Endothelial cell of umbilical vein (primary cell): Measurements from ENCODE around the gene GFAP. TPM values are rescaled to one million over a fixed set of nuclear protein-coding genes. Genes with fewer than 3 reads are reported as not detected.

ENCODE experiments used
- BruUV-seq: library from RNA; stranded (reverse); fragments of 400-500 nt; replicated peaks from 2 replicates; lab custom pipeline; 2021; lab: Mats Ljungman, UMichigan
- CTCF ChIA-PET: fragments of 300-600, 350-600 bp; sonication (Branson Sonifier 250); formaldehyde crosslinking; loops from one replicate; lab custom pipeline; 2021; ENCODE audit warnings: antibody characterized with exemption, inconsistent platforms; lab: Charles Lee
- POLR2A ChIA-PET: fragments of 300-600, 350-600 bp; sonication (Branson Sonifier 250); formaldehyde crosslinking; loops from one replicate; lab custom pipeline; 2021; ENCODE audit warnings: antibody characterized with exemption, inconsistent platforms; lab: Charles Lee
- DNase-seq: peaks from one replicate; pipeline ENCODE4 v3.0.0-alpha.2; 2011; ENCODE audit warnings: low read depth, low spot score
- FAIRE-seq: peaks from 2 replicates; lab custom pipeline; 2011; peaks lifted over from hg19 to GRCh38; lab: Jason Lieb, UNC
- H2AFZ ChIP-seq: 2 replicates; pipeline ENCODE4 v1.6.0; 2012; ENCODE audit warnings: low read depth, low read length, control low read depth, inconsistent platforms
- H3K27ac ChIP-seq: 2 replicates; pipeline ENCODE4 v1.5.1; 2011; ENCODE audit warnings: low read depth, mild to moderate bottlenecking, control low read depth, low read length, moderate library complexity; ENCODE audit not compliant: insufficient read depth
- H3K27me3 ChIP-seq, 2 experiments: 2 replicates each; pipeline versions ENCODE4 v1.6.0 to v1.6.1; 2011; ENCODE audit warnings: low read length in 2 of 2, mixed read lengths in 1 of 2; ENCODE audit not compliant: control insufficient read depth in 2 of 2, insufficient read depth in 2 of 2
- H3K36me3 ChIP-seq, 2 experiments: 2 replicates in 1 of 2; 3 replicates in 1 of 2; pipeline ENCODE4 v1.5.1; 2011; ENCODE audit warnings: low read length in 2 of 2, mild to moderate bottlenecking in 1 of 2, moderate library complexity in 1 of 2; ENCODE audit not compliant: control insufficient read depth in 2 of 2, insufficient read depth in 2 of 2; ENCODE audit errors: extremely low read depth in 1 of 2
- H3K4me1 ChIP-seq: 3 replicates; pipeline ENCODE4 v1.5.1; 2011; ENCODE audit warnings: mild to moderate bottlenecking, low read length; ENCODE audit not compliant: control insufficient read depth, insufficient read depth; ENCODE audit errors: extremely low read depth
- H3K4me2 ChIP-seq: 2 replicates; pipeline ENCODE4 v1.6.1; 2011; ENCODE audit warnings: low read length, control low read depth, mixed read lengths; ENCODE audit not compliant: insufficient read depth
- H3K4me3 ChIP-seq, 3 experiments: fragments of 200-600 bp in 1 of 3; sonication (generic), shearing (Covaris generic) in 1 of 3; replicated peaks in 1 of 3; 2 replicates each; pipeline ENCODE4 v1.5.1; 2011 to 2016; ENCODE audit warnings: control low read depth in 3 of 3, low read length in 3 of 3, mild to moderate bottlenecking in 2 of 3, inconsistent platforms in 1 of 3, low read depth in 1 of 3, moderate library complexity in 1 of 3; ENCODE audit not compliant: insufficient read depth in 1 of 3
- H3K79me2 ChIP-seq: 2 replicates; pipeline ENCODE4 v1.6.0; 2012; ENCODE audit warnings: low read length, inconsistent platforms; ENCODE audit not compliant: control insufficient read depth, insufficient read depth
- H3K9ac ChIP-seq: replicated peaks from 2 replicates; pipeline ENCODE3; 2011; ENCODE audit warnings: low read length, control low read depth; ENCODE audit not compliant: insufficient read depth; ENCODE audit errors: extremely low read depth
- H3K9me1 ChIP-seq: replicated peaks from 3 replicates; pipeline ENCODE4 v1.6.0; 2011; ENCODE audit warnings: mild to moderate bottlenecking, low read length; ENCODE audit not compliant: control insufficient read depth, insufficient read depth; ENCODE audit errors: extremely low read depth
- H3K9me3 ChIP-seq: replicated peaks from 2 replicates; pipeline ENCODE4 v1.5.1; 2012; ENCODE audit warnings: low read length, inconsistent platforms; ENCODE audit not compliant: control insufficient read depth, insufficient read depth
- H4K20me1 ChIP-seq: replicated peaks from 2 replicates; pipeline ENCODE3; 2011; ENCODE audit warnings: mild to moderate bottlenecking, low read length; ENCODE audit not compliant: control insufficient read depth, insufficient read depth; ENCODE audit errors: extremely low read depth
- CTCF ChIP-seq, 2 donors: IDR thresholded peaks; 1 replicate in 1 of 2; 2 replicates in 1 of 2; pipeline ENCODE4 v1.5.1; 2011; ENCODE audit warnings: low read length in 2 of 2, mild to moderate bottlenecking in 2 of 2, moderate library complexity in 2 of 2, control low read depth in 1 of 2, inconsistent platforms in 1 of 2, low read depth in 1 of 2; ENCODE audit not compliant: insufficient read depth in 1 of 2; ENCODE audit errors: extremely low read depth in 1 of 2
- EZH2 ChIP-seq: IDR thresholded peaks from 2 replicates; pipeline ENCODE4 v1.6.1; 2012; ENCODE audit warnings: borderline replicate concordance, low read depth, mild to moderate bottlenecking, moderate library complexity, low read length, inconsistent platforms; ENCODE audit not compliant: severe bottlenecking
- FOS ChIP-seq: IDR thresholded peaks from 2 replicates; pipeline ENCODE4 v1.6.1; 2011; ENCODE audit warnings: mild to moderate bottlenecking, low read length, moderate library complexity, borderline replicate concordance; ENCODE audit not compliant: insufficient read depth
- GATA2 ChIP-seq: IDR thresholded peaks from 2 replicates; pipeline ENCODE4 v1.7.0; 2011; ENCODE audit warnings: low read depth, mild to moderate bottlenecking, moderate library complexity, mixed read lengths, low read length; ENCODE audit not compliant: insufficient read length, insufficient read depth
- JUN ChIP-seq: IDR thresholded peaks from 2 replicates; pipeline ENCODE4 v1.6.1; 2011; ENCODE audit warnings: borderline replicate concordance, low read depth; ENCODE audit not compliant: insufficient read length, insufficient read depth
- MAX ChIP-seq: IDR thresholded peaks from 2 replicates; pipeline ENCODE4 v1.6.1; 2011; ENCODE audit not compliant: insufficient read depth, insufficient read length
- MYC ChIP-seq: IDR thresholded peaks from one replicate; pipeline ENCODE4 v1.6.1; 2011; ENCODE audit warnings: mild to moderate bottlenecking, low read depth, low read length
- POLR2A ChIP-seq: IDR thresholded peaks from 2 replicates; pipeline ENCODE4 v1.6.1; 2012; ENCODE audit warnings: low read depth, mild to moderate bottlenecking, control low read depth, low read length
- POLR2AphosphoS5 ChIP-seq: IDR thresholded peaks from 2 replicates; pipeline ENCODE4 v1.6.1; 2012; ENCODE audit warnings: low read depth, mild to moderate bottlenecking, control low read depth, low read length, moderate library complexity; ENCODE audit not compliant: insufficient read depth
- dilution Hi-C: fragments of 300-500 bp; cut with MboI; formaldehyde crosslinking; loops from one replicate; pipeline ENCODE4 v1.15.0; 2019; ENCODE audit warnings: low sequenced_read_pairs; ENCODE audit not compliant: extremely low pct_ligation_motif_present
- intact Hi-C: fragments of 100-400 bp; cut with micrococcal nuclease; formaldehyde crosslinking; loops from one replicate; pipeline ENCODE4 v1.10.0; 2022
- polyA plus RNA-seq, 4 experiments: library from polyadenylated mRNA; depleted of rRNA in 3 of 4; stranded (reverse) in 3 of 4; unstranded in 1 of 4; fragments of >200 nt; gene quantifications; 2 replicates each; pipeline versions ENCODE4 v1.2.1 to v1.2.3, GENCODE V29; 2011 to 2012; ENCODE audit warnings: missing spikeins in 1 of 4
- total RNA-seq: library from RNA; stranded (reverse); gene quantifications from 2 replicates; pipeline ENCODE4 v1.2.3, GENCODE V29; 2021

The GFAP gene
- total and polyA plus RNA-seq, 2 donors (not counting 3 experiments of a cell fraction or from before 2014, with no cell fraction given) = 0.07 to 0.42 TPM

GRCh38 chr17:44887971-44888954 is 27.0 kb downstream of the GFAP start:
- DNase-seq = no peak
- BruUV-seq = no TSS peak
- Histone ChIP-seq H3K4me1 (no peaks in the 10 kb centered on the region), H3K9me3 (no peaks in the 10 kb centered on the region), H3K9ac (no peak overlapping the region), H4K20me1 (no peaks in the 10 kb centered on the region), H3K27me3 (no peaks in the 10 kb centered on the region), H3K4me2 (no peak overlapping the region), H3K27ac (no peak overlapping the region), H2AFZ (no peak overlapping the region), H3K79me2 (peaks cover 57% of the 10 kb centered on the region), H3K4me3 (no peak overlapping the region), H3K9me1 (peaks cover 3% of the 10 kb centered on the region), H3K36me3 (peaks cover 23 to 36% of the 10 kb centered on the region in 2 experiments)
- TF ChIP-seq JUN (no peak), GATA2 (no peak), POLR2A (no peak), POLR2AphosphoS5 (no peak), MYC (no peak), FOS (no peak), CTCF (IDR thresholded peaks at IDR 0.05; ENCODE audit: extremely low read depth in 1 of 2, insufficient read depth in 1 of 2, low read depth in 1 of 2, low read length in 2 of 2) (no peak), EZH2 (no peak), MAX (no peak)
- POLR2A ChIA-PET = no interaction called here
- FAIRE-seq = no peak
- CTCF ChIA-PET = no interaction called here
- dilution Hi-C loops = no loop called here
- intact Hi-C loops = no loop called here
